Gastroesophageal sphincter (tissue), 3 donors: ENCODE results near the gene ZSWIM9.

Experiments used
- POLR2A ChIP-seq, 2 donors: fragments of 450-650 bp; IDR thresholded peaks; one replicate each; pipeline ENCODE4 v1.6.1; 2017; ENCODE audit warnings: antibody characterized with exemption in 2 of 2, mild to moderate bottlenecking in 2 of 2, moderate library complexity in 1 of 2
- POLR2AphosphoS5 ChIP-seq: sonication (generic); formaldehyde crosslinking; IDR thresholded peaks from one replicate; pipeline ENCODE4 v1.6.1; 2017; ENCODE audit warnings: antibody characterized with exemption
- TF ChIP-seq, protein P1 (sequence below), 4 experiments: fragments of 200-600 bp in 2 of 4; fragments of 450-650 bp in 2 of 4; sonication (generic) in 1 of 4; IDR thresholded peaks; one replicate each; pipeline ENCODE4 v1.5.1; 2017 to 2019; ENCODE audit warnings: antibody characterized with exemption in 4 of 4, mild to moderate bottlenecking in 2 of 4, moderate library complexity in 2 of 4

GRCh38 chr19:48123907-48124651 lies 46.4 kb upstream of the ZSWIM9 start:
- TF ChIP-seq, protein P1, sequence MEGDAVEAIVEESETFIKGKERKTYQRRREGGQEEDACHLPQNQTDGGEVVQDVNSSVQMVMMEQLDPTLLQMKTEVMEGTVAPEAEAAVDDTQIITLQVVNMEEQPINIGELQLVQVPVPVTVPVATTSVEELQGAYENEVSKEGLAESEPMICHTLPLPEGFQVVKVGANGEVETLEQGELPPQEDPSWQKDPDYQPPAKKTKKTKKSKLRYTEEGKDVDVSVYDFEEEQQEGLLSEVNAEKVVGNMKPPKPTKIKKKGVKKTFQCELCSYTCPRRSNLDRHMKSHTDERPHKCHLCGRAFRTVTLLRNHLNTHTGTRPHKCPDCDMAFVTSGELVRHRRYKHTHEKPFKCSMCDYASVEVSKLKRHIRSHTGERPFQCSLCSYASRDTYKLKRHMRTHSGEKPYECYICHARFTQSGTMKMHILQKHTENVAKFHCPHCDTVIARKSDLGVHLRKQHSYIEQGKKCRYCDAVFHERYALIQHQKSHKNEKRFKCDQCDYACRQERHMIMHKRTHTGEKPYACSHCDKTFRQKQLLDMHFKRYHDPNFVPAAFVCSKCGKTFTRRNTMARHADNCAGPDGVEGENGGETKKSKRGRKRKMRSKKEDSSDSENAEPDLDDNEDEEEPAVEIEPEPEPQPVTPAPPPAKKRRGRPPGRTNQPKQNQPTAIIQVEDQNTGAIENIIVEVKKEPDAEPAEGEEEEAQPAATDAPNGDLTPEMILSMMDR (IDR thresholded peaks at IDR 0.05): no peak
- TF ChIP-seq POLR2A (IDR thresholded peaks at IDR 0.05): no peak
- no peak for TF ChIP-seq POLR2AphosphoS5
